RWPE2 (cell line): ENCODE results near the gene KIDINS220.

Experiments used
- ATAC-seq: fragments of 200-7000 bp; cut with Tn5 transposase; 3 replicates; pipeline ENCODE4 v1.9.1; 2021; ENCODE audit warnings: low read depth
- DNase-seq: peaks from one replicate; pipeline ENCODE4 v3.0.0-alpha.2; 2020; ENCODE audit warnings: low spot score
- H3K27ac ChIP-seq: fragments of 450-650 bp; 2 replicates; pipeline ENCODE4 v1.5.1; 2017; ENCODE audit warnings: mild to moderate bottlenecking; ENCODE audit not compliant: poor library complexity, severe bottlenecking
- H3K27me3 ChIP-seq: fragments of 250-450 bp; sonication (Bioruptor Pico); 2 replicates; pipeline ENCODE4 v1.5.1; 2021; ENCODE audit warnings: mild to moderate bottlenecking, moderate library complexity; ENCODE audit not compliant: insufficient read depth, poor library complexity, severe bottlenecking
- H3K36me3 ChIP-seq: fragments of 250-450 bp; sonication (Bioruptor Pico); 2 replicates; pipeline ENCODE4 v1.5.1; 2020; ENCODE audit warnings: low read depth, mild to moderate bottlenecking, moderate library complexity
- H3K4me1 ChIP-seq: fragments of 250-450 bp; sonication (Bioruptor Pico); 2 replicates; pipeline ENCODE4 v1.5.1; 2021; ENCODE audit warnings: mild to moderate bottlenecking, moderate library complexity; ENCODE audit not compliant: insufficient read depth, poor library complexity, severe bottlenecking
- H3K4me3 ChIP-seq: fragments of 250-450 bp; sonication (Bioruptor Pico); 2 replicates; pipeline ENCODE4 v1.5.1; 2021; ENCODE audit warnings: mild to moderate bottlenecking, moderate library complexity; ENCODE audit not compliant: severe bottlenecking
- H3K9me3 ChIP-seq: fragments of 250-450 bp; sonication (Bioruptor Pico); 2 replicates; pipeline ENCODE4 v1.5.1; 2021; ENCODE audit warnings: mild to moderate bottlenecking, moderate library complexity; ENCODE audit not compliant: severe bottlenecking
- CTCF ChIP-seq: fragments of 450-650 bp; IDR thresholded peaks from one replicate; pipeline ENCODE4 v1.5.1; 2017; ENCODE audit warnings: mild to moderate bottlenecking, moderate library complexity; ENCODE audit not compliant: poor library complexity, severe bottlenecking

The KIDINS220 gene

GRCh38 chr2:8831516-8831915, 5.9 kb downstream of the KIDINS220 start:
- Histone ChIP-seq H3K9me3 (no peaks in the 10 kb centered on the region), H3K36me3 (peaks cover 3% of the 10 kb centered on the region; the same call in 1 of the 2 replicates), H3K4me3 (no peak overlapping the region), H3K27ac (no peak overlapping the region), H3K4me1 (no peaks in the 10 kb centered on the region), H3K27me3 (no peaks in the 10 kb centered on the region)
- DNase-seq (no peak), ATAC-seq (no peak)
- no peak for TF ChIP-seq CTCF

GRCh38 chr2:8827729-8828128, 9.7 kb downstream of the KIDINS220 start:
- no peak for DNase-seq
- no peak overlapping the region for H3K27ac ChIP-seq
- H3K4me3 ChIP-seq: no peak overlapping the region
- H3K36me3 ChIP-seq: peaks cover 16% of the 10 kb centered on the region
- H3K9me3 ChIP-seq: no peaks in the 10 kb centered on the region
- no peak for ATAC-seq
- H3K27me3 ChIP-seq: no peaks in the 10 kb centered on the region
- no peaks in the 10 kb centered on the region for H3K4me1 ChIP-seq
- no peak for TF ChIP-seq CTCF

- H3K27me3 ChIP-seq: no peaks in the 10 kb centered on the region
- no peaks in the 10 kb centered on the region for H3K4me1 ChIP-seq
- no peak for TF ChIP-seq CTCF
- H3K27ac ChIP-seq: no peak overlapping the region
- no peak overlapping the region for H3K4me3 ChIP-seq
- no peak for DNase-seq
- H3K9me3 ChIP-seq: no peaks in the 10 kb centered on the region
- H3K36me3 ChIP-seq: peaks cover 33% of the 10 kb centered on the region
- peak; percentile 55; the same call in 2 of the 3 replicates for ATAC-seq
Measured at GRCh38 chr2:8822218-8822617, 15.2 kb downstream of the KIDINS220 start.

- no peak overlapping the region for H3K27ac ChIP-seq
- TF ChIP-seq CTCF: no peak
- no peak overlapping the region for H3K4me3 ChIP-seq
- DNase-seq (no peak), ATAC-seq (0 out of 3 replicates have a peak, but pooled peaks have one; percentile 29)
- no peaks in the 10 kb centered on the region for H3K27me3 ChIP-seq
- no peaks in the 10 kb centered on the region for H3K9me3 ChIP-seq
- no peaks in the 10 kb centered on the region for H3K4me1 ChIP-seq
- peaks cover 32% of the 10 kb centered on the region for H3K36me3 ChIP-seq
Measured at GRCh38 chr2:8821276-8822217, 15.9 kb downstream of the KIDINS220 start.

- DNase-seq: no peak
- Histone ChIP-seq H3K36me3 (peaks cover 23% of the 10 kb centered on the region), H3K9me3 (no peaks in the 10 kb centered on the region), H3K4me1 (no peaks in the 10 kb centered on the region), H3K27me3 (no peaks in the 10 kb centered on the region), H3K4me3 (no peak overlapping the region), H3K27ac (no peak overlapping the region)
- no peak for ATAC-seq
- TF ChIP-seq CTCF: no peak
Measured at GRCh38 chr2:8819948-8820347, 17.5 kb downstream of the KIDINS220 start.
